Activated CD8-positive, alpha-beta memory T cell treated with anti-CD3 and anti-CD28 coated beads, Interleukin-2, amount 50 U/mL, for 48 hours (primary cell): Measurements from ENCODE around the gene CRISPLD2.
"Not testable (repeated sequence)": the region's sequence is repeated elsewhere in the genome, so short reads cannot be mapped to it uniquely, and the experiment has no call there.

Experiments
- DNase-seq: peaks from one replicate; pipeline ENCODE4 v3.0.0-alpha.2; 2020

Gene CRISPLD2

GRCh38 chr16:84842516-84843148 is 22.8 kb downstream of the CRISPLD2 start:
- no peak for DNase-seq

GRCh38 chr16:84843149-84844048 is 23.6 kb downstream of the CRISPLD2 start:
- DNase-seq = no peak

- no peak for DNase-seq
These were observed 24.2 kb downstream of the CRISPLD2 start for GRCh38 chr16:84844049-84844350.

- no peak for DNase-seq
These were observed 25.0 kb downstream of the CRISPLD2 start for GRCh38 chr16:84844559-84845495.

GRCh38 chr16:84845496-84846002 is 25.8 kb downstream of the CRISPLD2 start:
- no peak for DNase-seq

- no peak for DNase-seq
These were observed 28.0 kb downstream of the CRISPLD2 start for GRCh38 chr16:84847564-84848355.

GRCh38 chr16:84848986-84849634 is 29.3 kb downstream of the CRISPLD2 start:
- DNase-seq = no peak

GRCh38 chr16:84849751-84850150 is 30.0 kb downstream of the CRISPLD2 start:
- DNase-seq = no peak

- no peak for DNase-seq
These were observed 30.9 kb downstream of the CRISPLD2 start for GRCh38 chr16:84850714-84851113.

GRCh38 chr16:84851192-84852127 is 31.7 kb downstream of the CRISPLD2 start:
- DNase-seq = no peak

- DNase-seq = no peak
These were observed 33.7 kb downstream of the CRISPLD2 start for GRCh38 chr16:84853534-84853933.

GRCh38 chr16:84854759-84855158 is 35.0 kb downstream of the CRISPLD2 start:
- DNase-seq = no peak

GRCh38 chr16:84855435-84856202 is 35.8 kb downstream of the CRISPLD2 start:
- DNase-seq = not testable (repeated sequence)

GRCh38 chr16:84856203-84856581 is 36.4 kb downstream of the CRISPLD2 start:
- DNase-seq = not testable (repeated sequence)

GRCh38 chr16:84856811-84857210 is 37.0 kb downstream of the CRISPLD2 start:
- not testable (repeated sequence) for DNase-seq

GRCh38 chr16:84859681-84860080 is 39.9 kb downstream of the CRISPLD2 start:
- DNase-seq = no peak

GRCh38 chr16:84860383-84860782 is 40.6 kb downstream of the CRISPLD2 start:
- DNase-seq = no peak

- DNase-seq = no peak
These were observed 41.9 kb downstream of the CRISPLD2 start for GRCh38 chr16:84861671-84862070.

GRCh38 chr16:84862804-84863480 is 43.2 kb downstream of the CRISPLD2 start:
- no peak for DNase-seq
